ENCODE data around the gene KIF21B.

The KIF21B gene

GRCh38 chr1:200991097-200991614 is 32.4 kb downstream of the KIF21B start:
- DNase-seq: no peak

- no peak for DNase-seq
Observed at GRCh38 chr1:200990114-200990513, 33.4 kb downstream of the KIF21B start.

DNA sequence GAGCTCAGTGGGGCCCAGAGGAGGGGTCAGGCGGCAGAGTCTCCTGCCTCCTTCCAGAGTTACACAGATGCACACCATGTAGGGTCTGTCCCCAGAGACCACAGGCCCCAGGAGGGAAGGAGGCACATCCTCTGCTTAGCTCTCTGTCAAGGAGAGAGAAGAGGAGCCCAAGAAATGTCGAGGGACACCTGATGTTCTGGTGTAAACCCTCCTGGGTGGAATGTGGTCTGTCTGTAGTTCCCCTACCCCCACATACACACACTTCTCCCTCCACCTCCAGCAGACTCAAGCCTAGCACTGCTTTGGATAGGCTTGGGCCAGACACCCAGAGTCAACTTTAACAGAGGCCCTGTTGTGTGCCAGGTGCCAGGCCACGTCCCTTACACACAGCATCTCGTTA is 34.2 kb downstream of the KIF21B start:
- DNase-seq: no peak

DNA sequence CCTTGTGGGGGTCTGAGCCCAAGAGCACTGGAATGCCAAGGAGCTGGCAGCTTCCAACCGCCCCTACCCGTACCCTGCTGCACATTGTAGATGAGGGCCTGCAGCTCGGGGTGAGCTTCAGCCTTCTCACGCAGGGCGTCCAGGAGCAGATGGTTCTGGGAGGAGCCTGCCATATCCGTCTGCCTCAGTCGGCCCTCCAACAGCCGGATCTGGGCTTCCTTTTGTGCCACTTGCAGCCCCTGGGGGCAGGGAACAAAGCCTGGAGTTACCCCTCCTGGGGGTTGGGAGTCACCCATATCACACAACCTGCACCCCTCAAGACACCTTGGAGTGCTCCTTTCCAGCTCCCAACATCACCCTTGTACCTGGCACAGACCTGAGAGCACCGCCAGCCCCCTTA is 34.8 kb downstream of the KIF21B start:
- DNase-seq: no peak

- no peak for DNase-seq
Observed at GRCh38 chr1:200985481-200985880, 38.0 kb downstream of the KIF21B start.

DNA sequence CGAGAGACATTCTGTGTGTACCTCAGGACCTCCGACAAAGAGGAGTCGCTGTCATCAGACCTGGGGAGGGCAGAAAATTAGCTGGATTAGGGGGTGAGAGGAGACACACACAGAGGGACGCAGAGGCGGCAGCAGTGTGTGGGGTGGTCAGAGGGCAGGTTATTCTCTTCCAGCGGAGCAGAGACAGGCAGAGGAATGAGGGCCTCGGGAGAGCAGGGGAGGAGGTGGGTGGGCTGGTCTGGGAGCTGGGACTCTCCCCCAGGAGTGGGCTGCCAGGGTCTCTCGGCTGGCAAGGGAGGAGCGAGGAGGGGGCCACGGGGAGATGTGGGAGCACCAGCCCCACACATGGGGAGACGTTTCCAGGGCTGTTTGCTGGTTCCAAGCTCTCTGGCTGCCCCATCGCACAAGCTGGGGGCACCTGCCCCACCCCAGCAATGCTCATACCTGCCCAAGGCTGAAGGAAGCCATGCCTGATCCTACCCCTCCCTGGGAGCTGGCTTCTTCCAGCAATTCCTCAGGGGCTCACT is 40.4 kb downstream of the KIF21B start:
- no peak for DNase-seq

DNA sequence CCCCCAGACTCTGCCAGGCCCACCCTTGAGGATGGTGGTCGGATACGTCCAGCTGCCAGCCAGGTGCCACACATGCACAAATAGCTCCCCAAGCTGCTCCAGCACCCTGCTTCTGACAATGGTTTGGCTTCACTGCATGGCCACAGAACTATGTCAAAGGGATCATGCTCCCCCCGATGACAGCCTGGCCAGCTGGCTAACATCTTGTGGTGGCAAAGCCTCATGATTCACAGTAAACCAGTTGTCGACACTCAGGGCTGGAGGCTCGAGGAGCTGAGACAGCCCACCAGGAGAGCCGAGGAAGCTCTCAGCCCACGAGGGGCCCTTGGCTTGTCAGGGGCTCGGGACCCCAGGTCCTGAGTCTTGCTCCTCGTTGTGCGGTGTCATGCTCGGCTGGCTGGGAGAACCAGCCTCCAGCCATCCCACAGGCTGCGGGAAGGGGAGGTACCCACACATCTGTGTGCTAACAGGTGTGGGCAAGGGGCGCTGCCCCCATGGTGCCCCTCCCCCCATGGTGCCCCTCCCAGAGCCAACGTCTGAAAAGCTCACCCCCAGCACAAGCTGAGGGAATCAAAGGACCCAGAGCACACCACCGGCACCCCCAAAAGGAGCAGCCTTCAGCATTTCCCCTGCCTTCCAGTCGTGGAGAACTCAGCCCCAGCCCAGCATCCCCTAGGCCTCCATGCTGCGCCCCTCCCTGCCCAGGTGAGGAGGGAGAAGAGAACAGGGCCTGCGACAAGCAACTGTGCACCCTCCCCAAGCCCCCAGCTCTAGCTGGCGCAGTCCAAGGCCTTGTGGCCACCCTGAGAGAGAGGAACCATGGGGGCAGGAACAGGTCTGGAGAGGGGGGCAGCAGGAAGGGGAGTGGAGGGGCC is 41.2 kb downstream of the KIF21B start:
- no peak for DNase-seq

DNA sequence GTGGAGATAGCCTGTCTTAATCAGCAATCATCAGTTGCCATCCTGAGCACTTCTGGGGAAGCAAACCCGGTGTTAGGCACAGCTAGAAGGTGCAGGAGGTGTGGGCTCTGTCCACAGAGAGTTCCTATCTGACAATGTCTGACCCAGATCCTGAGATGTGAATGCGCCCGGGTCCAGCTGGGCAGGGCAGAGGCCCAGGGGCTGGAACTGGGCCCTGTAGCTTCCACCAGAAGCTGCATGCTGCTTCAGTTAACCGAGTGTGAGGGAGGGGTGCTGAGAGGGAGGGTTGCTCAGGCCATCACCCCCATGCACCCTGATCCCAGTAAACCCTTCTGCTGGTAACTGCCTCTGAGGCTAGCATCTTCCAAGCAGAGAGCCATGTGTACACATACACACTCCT is 42.2 kb downstream of the KIF21B start:
- no peak for DNase-seq

DNA sequence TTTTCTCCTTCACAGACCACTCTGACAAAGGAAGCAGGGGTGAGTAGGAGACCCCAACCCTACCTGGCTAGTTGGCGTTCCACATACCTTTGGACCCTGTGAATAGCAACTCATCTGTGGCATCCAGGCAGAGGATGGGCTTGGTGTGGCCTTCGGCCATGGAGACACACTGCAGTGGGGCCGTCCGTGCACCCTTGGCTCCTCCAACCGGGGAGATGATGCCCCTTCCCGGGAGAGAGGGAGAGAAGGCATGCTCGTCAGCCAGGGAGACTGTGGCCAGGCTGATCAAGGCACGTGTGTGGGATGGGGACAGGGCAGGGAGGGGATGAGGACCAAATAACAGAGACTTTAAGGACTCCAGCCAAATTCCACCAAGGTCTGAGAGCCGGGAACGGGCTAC is 42.6 kb downstream of the KIF21B start:
- DNase-seq: no peak

- no peak for DNase-seq
Observed at GRCh38 chr1:200980452-200980772, 43.1 kb downstream of the KIF21B start.

GRCh38 chr1:200979574-200980451 is 43.7 kb downstream of the KIF21B start:
- DNase-seq: peak; percentile 59

DNA sequence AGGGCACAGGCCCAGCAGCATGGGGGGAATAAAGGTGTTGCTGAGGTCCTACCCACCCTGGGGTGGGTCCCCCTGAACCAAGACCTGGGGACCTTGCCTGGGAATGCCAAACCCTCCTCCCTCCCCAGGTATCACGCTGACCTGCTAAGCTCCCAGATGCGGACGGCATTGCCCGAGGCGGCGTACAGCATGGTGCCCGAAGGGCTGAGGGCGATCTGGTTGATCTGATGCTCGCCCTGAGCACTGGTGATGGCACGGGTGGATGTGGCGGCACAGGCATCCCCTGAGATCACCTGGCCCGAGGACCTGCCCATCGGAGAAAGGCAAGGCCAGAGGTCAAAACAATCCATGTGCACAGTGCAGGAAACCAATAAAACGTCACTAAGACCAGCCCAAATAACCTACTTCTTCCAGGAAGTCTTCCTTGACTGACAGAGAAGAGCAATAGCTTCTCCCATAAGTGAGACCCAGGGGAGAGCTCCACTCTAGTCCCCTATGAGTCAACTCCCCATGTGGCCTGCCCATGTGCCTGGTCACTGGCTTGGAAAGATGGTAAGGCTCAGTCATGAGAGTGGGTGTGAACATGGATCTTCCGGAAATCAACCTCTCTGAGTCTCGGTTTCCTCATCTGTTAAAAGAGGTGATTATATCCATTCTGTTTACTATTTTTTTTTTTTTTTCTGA is 46.3 kb downstream of the KIF21B start:
- DNase-seq: no peak

- no peak for DNase-seq
Observed at GRCh38 chr1:200976634-200977033, 46.9 kb downstream of the KIF21B start.

DNA sequence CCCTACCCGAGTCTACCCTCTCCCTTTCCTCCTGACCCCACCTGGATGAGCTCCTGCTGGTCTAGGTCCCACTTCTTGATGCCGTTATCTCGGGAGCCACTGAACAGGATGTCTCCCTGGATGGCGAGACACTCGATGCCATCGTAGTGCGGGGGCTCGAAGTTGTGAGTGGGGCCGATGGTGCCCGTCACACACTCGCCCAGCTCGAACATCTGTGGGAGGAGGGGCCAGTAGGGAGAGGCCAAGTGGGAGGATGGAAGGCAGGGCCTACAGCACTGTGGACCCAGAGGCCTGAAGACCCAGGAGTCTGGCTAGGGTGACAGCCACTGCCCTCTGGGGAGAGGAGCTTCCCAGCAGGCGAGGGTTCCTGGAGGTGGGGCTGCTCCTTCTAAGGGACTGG is 48.1 kb downstream of the KIF21B start:
- DNase-seq: no peak

DNA sequence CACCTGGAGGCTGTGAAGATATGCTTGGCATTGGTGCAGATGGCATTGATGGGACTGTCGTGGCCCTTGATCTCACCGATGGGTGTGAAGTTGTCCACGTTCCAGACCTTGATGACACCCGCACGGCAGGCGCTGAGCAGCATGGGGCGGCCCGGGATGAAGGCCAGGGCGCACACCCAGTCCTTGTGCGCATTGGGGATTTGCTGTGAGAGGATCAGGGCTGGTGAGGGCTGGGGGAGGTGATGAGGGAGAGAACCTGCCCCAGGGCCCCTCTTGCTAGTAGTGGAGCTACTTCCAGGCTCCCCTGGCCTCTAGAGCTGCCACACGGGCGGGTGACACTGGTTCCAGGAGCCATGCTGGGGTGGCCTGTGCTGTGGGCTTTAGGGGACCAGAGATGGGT is 48.8 kb downstream of the KIF21B start:
- no peak for DNase-seq

- no peak for DNase-seq
Observed at GRCh38 chr1:200973937-200974657, 49.4 kb downstream of the KIF21B start.

- DNase-seq: no peak
Observed at GRCh38 chr1:200972985-200973742, 50.4 kb downstream of the KIF21B start.

- DNase-seq: peak; percentile 60 to 66
Observed at GRCh38 chr1:200971955-200972711, 51.4 kb downstream of the KIF21B start.

- no peak for DNase-seq
Observed at GRCh38 chr1:200971428-200971903, 52.0 kb downstream of the KIF21B start.

GRCh38 chr1:200970771-200971427 is 52.6 kb downstream of the KIF21B start:
- DNase-seq: no peak

All from CD4-positive, alpha-beta T cell treated with Interleukin-1 beta for 1 hour (primary cell).